ENCODE data around the gene SHLD1.

SHLD1 gene

GRCh38 chr20:5863040-5863833 is 113.0 kb downstream of the SHLD1 start:
- no peak for DNase-seq

- no peak for DNase-seq
Observed at GRCh38 chr20:5864428-5864827, 114.2 kb downstream of the SHLD1 start.

GRCh38 chr20:5864873-5865587 is 114.8 kb downstream of the SHLD1 start:
- no peak for DNase-seq

DNA sequence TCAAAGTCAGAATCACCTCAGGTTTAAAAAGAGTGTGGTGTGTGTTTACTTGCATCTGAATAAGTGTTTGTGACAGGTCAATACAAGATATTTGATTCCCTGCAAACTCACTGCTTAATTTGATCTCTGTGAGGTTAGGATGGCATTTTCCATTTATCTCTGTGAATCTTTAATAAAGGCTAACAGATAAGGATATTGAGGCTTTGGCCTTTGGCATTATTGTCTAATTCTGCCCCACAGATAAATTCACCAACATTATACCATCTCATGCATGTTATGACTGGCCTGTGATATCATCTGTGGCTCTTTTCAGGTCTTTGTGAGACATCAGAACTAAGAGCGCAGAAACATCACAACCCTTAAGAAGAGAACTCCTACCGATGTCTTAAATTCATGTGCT is 115.4 kb downstream of the SHLD1 start:
- no peak for DNase-seq

DNA sequence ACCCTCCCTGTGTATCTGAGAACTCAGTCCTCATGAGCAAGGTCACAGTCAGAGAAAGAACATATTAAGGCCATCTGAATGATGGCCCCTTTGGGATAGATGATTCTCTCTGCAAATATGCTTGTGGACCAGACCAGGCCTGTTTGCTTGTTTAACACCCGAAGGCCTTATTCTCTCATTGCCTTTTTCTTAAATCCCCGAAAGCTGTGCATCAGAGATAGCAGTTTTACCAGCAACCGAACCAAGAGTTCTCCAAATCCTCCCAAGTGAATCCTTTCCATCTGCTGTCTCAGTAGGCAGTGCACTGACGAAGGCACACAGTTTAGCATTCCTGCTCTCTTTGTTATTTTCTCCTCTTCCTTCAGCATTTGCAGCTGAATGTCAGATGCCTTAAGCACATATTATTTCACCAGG is 120.4 kb downstream of the SHLD1 start:
- DNase-seq: no peak

GRCh38 chr20:5871459-5872410 is 121.5 kb downstream of the SHLD1 start:
- DNase-seq: no peak

DNA sequence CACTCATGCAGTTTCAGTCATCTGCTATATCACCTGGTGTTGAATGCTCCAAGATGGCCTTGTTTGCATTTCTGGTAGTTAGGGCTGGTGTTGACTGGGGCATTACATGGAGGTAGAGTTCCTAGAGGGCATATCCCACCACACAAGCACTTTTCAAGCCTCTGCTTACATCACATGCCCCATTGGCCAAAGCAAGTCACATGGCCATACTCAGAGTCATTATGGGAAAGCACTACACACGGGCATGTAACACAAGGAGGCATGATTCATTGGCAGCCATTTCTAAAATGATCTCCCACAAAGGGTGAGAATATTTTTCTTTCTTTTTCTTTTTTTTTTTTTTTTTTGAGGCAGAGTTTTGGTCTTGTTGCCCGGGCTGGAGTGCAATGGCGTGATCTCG is 126.9 kb downstream of the SHLD1 start:
- DNase-seq: no peak

GRCh38 chr20:5880326-5880725 is 130.1 kb downstream of the SHLD1 start:
- no peak for DNase-seq

DNA sequence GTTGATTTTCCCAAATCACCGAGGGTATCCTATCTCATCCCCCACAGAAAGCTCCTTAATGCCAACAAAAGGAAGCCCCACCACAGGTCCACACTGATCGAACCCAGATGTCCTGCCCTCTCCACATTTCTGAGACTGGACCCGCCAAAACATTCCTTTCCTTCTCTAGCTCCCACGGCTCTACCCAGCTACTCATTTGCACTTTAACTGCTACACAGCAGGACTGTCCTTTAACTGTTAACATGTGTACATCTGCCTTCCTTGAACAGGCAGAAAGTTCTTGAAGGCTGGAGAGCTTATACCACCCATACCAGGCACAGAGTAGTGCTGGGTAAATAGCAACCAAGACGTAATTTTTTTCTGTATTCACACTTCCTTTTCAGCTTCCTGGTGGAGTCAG is 131.5 kb downstream of the SHLD1 start:
- no peak for DNase-seq

DNA sequence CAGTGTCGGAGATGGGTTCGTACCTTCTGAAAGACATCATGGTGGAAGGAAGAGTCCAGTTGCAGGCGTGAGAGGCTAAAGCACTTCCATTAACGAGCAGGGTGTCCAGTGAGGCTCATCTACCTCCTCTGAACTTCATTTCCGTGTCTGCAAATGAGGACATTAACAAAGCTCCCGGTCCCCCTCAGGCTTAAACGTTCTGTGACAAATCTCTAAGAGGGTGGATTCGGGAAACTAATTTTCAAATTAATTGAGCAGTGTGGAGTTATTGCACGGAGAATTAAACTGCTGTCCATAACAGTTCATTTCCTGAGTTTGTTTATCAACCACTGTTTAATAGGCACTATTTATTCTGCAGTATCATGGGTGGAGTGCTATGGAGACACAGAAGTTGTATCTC is 132.0 kb downstream of the SHLD1 start:
- no peak for DNase-seq

GRCh38 chr20:5884465-5885335 is 134.5 kb downstream of the SHLD1 start:
- DNase-seq: no peak

GRCh38 chr20:5885866-5886265 is 135.7 kb downstream of the SHLD1 start:
- no peak for DNase-seq

- DNase-seq: no peak
Observed at GRCh38 chr20:5886788-5887187, 136.6 kb downstream of the SHLD1 start.

DNA sequence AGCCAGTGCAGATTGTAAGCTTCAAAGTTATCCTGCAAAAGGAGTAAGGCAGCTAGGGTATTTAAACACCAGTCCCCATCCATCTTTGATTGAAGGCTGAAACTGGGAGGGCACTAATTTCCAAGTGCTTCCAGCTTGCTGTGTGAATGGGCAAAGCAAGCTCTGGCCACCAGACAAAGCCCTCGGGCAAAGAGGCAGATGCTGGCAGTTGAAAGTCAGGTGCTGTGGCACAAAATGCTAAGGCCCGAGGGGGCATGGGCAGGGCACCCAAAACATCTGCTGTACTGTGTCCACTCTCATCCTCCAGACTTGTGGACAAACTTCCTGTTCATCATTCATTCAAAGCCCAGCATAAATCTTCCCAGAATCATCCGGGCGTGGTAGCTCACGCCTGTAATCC is 137.2 kb downstream of the SHLD1 start:
- DNase-seq: no peak

DNA sequence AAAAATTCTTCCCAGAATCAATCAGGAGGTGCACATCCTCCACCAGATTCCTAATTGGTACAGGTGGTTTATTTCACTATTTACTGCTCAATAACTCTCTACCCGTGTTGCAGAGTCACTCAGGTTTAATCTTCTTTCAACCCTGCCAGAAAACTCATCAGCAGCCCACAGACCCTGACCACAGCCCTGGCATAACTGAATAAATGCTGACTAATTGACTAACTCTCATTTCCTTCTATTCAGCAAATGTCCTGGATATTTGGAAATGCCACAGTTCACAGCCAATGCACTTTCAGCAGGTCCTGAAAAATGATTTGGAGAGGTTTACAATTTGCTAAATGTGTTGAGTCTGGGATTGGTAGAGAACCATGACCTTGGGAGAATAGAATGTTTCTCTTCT is 137.8 kb downstream of the SHLD1 start:
- DNase-seq: no peak

DNA sequence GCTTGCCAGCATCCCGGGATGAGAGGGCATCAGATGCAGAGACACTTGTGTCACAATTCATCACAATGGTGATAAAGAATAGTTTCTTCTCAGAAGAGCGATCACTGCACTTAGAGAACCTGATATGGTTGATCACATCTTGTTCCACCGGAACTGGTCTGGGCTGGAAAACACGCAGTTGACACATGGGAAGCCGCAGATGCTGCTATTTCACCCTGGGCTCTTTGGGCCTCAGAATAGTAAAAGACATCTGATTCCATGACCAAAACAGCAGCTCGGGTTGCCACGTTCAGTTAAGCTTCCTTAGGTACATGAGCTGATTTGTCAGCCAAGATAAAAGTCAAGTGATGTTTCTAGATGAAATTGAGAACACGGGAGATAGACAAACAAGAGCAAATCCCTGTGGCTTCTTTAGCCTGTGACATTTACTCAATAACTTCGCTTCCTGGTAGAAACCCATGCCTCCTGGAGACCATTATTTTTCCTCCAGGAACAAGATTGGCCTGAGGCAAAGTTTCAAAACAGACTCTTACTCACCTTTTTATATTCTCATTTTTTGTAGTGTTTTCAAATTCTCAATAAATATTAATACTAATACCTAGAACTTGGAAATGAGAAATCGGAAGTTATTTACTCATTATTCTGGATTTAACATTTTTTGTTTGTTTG is 140.7 kb downstream of the SHLD1 start:
- DNase-seq: no peak

DNA sequence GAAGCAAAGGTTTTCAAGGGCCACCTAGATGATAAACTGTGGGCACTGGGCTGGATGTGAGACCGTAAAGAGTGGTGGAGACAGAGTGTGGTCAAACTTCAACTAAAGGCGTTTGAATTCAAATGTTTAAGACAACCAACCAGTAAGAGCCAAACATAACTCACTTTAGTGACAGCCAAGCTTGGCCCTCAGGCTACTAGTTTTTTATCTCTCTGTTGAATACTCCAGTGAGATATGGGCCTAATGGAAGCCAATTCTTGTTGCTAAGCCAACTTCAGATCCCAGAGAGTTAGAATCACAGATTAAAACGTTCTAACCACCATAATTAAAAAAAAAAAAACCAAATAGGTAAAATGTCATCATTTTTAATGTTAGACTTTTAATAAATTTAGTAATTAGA is 142.9 kb downstream of the SHLD1 start:
- no peak for DNase-seq

- no peak for DNase-seq
Observed at GRCh38 chr20:5893621-5894020, 143.4 kb downstream of the SHLD1 start.

DNA sequence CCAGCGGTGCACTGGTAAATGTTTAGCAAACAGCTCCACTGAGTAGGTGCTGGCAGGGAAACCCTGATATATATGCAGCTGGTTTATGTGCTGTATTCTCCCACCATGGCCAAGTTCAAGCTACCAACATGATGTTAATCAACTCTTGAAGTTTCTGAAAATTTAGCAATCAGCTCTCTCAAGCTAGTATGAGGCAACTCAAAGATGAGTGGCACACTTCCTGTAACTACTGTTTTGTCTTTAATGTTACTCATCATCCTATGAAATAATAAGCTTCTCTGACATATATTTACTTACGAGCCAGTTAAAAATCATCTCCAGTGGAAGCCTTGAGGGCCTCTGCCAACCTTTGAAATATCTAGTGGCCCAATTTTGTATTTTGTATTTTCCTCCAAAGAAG is 145.4 kb downstream of the SHLD1 start:
- no peak for DNase-seq

DNA sequence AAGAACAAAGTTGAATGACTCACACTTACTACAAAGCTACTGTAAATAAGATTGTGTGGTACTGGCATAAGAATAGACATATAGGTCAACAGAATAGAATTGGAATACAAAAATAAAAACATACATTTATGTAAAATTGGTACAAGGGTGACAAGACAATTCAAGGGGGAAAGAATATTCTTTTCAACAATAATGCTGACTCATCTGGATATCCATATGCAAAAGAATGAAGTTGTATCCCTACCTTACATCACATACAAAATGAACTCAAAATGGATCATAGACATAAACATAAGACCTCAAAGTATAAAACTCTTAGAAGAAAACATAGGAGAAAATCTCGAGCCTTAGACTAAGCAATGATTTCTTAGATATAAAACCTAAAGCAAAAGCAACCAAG is 149.2 kb downstream of the SHLD1 start:
- no peak for DNase-seq

- no peak for DNase-seq
Observed at GRCh38 chr20:5900908-5901307, 150.7 kb downstream of the SHLD1 start.

DNA sequence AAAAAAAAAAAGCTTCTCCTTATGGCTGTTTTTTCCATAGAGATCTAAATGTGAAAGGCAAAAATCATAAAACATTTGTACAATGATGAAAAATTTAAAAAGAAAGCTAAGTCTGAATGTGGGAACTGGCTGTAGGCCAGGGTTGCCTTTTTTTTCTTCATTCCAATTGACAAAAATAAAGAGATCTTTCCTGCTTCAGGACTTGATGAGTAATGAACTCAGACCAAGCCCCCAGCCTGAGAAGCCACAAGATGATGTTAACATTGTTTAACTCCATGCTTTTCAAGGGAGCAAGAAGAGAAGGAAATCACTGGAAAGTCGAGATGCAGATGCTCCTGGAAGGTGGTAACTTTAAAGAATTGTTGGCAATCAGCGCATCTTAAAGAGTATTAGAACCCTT is 158.8 kb downstream of the SHLD1 start:
- DNase-seq: no peak

Measured in stimulated activated CD4-positive, alpha-beta T cell treated with anti-CD3 and anti-CD28 coated beads, Interleukin-2, amount 100 ng/mL, for 24 hours (primary cell).